Loucy (cell line): ENCODE results near the gene RRP7A.

ENCODE experiments used
- CTCF ChIP-seq: fragments of 200-600 bp; sonication (generic); conservative IDR thresholded peaks from 2 replicates; pipeline ENCODE4 v1.5.1; 2014; ENCODE audit warnings: mild to moderate bottlenecking, antibody characterized with exemption, low read length
- EZH2phosphoT487 ChIP-seq: fragments of 200-600 bp; IDR thresholded peaks from 2 replicates; pipeline ENCODE4 v1.6.1; 2018; ENCODE audit warnings: antibody characterized with exemption, mild to moderate bottlenecking, moderate library complexity, borderline replicate concordance

GRCh38 chr22:42473484-42474193, 46.0 kb downstream of the RRP7A start:
- TF ChIP-seq CTCF (peak; percentile 83), EZH2phosphoT487 (no peak)
